GM12872 (cell line): Measurements from ENCODE around the gene ATXN1.

ENCODE experiments used
- TF ChIP-seq, protein P1 (sequence below): IDR thresholded peaks from 3 replicates; pipeline ENCODE4 v1.5.1; 2011; ENCODE audit warnings: low read depth, mild to moderate bottlenecking, low read length, moderate library complexity; ENCODE audit not compliant: insufficient read depth

ATXN1 gene

DNA sequence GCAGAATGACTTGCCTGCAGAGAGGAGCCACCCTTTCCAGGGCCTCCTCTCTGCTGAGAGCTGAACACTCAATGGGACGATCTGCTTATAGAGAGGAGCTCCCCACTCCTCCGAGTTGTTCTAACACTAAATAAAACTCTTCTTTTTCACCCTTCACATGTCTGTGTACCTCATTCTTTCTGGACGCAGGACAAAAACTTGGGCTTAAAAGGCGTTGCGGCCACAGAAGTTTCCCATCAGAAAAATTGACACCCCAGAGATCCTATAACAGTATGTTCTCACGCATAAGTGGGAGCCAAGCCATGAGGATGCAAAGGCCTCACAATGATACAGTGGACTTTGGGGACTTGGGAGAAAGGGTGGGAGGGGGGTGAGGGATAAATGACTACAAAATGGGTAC is 401.7 kb downstream of the ATXN1 start:
- TF ChIP-seq, protein P1, sequence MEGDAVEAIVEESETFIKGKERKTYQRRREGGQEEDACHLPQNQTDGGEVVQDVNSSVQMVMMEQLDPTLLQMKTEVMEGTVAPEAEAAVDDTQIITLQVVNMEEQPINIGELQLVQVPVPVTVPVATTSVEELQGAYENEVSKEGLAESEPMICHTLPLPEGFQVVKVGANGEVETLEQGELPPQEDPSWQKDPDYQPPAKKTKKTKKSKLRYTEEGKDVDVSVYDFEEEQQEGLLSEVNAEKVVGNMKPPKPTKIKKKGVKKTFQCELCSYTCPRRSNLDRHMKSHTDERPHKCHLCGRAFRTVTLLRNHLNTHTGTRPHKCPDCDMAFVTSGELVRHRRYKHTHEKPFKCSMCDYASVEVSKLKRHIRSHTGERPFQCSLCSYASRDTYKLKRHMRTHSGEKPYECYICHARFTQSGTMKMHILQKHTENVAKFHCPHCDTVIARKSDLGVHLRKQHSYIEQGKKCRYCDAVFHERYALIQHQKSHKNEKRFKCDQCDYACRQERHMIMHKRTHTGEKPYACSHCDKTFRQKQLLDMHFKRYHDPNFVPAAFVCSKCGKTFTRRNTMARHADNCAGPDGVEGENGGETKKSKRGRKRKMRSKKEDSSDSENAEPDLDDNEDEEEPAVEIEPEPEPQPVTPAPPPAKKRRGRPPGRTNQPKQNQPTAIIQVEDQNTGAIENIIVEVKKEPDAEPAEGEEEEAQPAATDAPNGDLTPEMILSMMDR: no peak

DNA sequence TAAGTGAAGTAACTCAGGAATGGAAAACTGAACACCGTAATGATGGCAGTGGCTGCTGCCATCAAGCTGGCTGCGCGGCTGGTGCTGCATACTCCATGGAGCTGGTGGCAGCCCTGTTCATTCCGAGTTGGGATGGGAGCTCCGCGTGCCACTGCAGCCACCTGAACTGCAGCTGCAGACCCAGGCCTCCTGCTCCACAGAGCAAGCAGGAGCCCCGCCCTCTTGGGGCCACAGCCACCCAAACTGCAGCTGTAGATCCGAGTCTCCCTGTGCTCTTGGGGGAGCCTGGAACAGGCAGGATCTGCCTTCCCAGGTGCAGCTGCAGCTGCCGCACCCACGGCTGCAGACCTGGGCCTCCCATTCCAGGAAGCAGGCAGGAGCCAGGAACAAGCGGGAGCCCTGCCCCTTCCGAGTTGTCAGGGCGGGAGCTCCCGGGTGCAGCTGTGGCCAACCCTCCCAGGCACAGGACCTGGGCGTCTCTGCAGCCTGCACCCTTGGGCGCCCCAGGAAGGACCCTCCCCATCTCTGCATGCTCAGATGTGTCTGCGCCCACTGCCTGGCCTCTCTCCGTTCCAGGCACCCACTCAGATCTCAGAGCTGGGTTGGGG is 402.6 kb downstream of the ATXN1 start:
- TF ChIP-seq, protein P1: no peak

DNA sequence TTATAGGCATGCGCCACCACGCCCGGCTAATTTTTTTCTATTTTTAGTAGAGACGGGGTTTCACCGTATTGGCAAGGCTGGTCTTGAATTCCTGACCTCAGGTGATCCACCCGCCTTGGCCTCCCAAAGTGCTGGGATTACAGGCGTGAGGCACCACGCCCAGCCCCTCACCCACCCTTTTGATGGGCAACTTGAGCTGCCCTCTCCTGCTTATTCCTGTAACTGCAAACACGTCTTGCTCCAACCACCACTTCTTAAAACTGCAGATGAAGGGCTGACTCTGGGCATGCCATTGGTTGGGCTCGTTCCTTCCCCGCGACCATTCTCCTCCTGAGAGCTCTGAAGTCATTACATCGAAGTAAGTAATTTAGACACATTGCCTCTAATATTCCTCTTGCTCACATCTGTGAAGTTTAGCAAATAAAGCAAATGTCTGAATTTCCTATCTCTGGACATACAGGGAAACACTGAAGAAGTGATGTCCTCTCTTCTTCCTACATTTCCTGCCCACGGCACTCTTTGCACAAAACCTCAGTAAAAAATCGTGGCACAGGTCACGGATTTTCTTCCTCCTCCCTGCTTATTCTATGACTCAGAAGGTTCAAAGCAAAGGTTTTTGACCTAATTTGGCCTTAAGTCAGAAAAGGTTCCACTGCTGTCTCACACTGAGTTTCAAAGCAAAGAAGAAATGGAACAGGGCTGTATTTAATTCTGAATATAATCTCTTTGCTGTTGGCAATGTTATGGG is 405.4 kb downstream of the ATXN1 start:
- TF ChIP-seq, protein P1: no peak

DNA sequence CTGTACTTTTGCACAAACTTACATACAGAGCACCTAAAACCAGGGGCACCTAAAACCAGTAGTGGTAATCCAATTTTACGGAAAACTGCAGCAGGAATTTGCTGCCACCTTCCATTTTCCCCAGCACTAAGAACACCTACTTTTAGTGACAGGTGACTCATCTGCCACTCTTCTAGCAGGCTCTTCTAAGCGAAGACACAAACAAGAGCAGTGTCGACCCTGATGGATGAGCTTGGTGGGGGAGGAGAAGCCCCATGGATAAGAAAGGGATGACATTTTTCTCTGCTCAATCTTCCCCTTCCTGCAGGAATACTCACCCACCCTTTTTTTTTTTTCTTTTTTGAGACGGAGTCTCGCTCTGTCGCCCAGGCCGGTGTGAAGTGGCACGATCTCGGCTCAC is 406.0 kb downstream of the ATXN1 start:
- TF ChIP-seq, protein P1: no peak

DNA sequence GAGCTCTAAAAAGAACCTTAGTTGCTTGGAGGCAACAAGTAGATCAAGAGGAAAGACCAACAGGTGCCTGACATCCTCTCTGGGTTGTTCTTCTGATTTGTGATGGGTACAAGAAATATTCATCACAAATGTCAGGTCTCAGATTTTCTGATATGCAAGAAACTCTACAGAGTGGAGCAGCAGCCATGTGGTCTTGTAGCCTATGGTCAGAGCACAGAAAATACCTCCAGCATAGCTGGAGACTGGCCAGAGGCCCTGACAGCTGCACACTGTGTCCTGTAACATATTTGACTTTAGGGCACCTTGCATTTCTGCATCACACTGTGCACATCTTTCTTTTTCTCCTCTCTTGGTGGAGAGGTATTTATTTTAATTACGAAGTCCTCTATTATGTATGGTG is 406.6 kb downstream of the ATXN1 start:
- TF ChIP-seq, protein P1: no peak

DNA sequence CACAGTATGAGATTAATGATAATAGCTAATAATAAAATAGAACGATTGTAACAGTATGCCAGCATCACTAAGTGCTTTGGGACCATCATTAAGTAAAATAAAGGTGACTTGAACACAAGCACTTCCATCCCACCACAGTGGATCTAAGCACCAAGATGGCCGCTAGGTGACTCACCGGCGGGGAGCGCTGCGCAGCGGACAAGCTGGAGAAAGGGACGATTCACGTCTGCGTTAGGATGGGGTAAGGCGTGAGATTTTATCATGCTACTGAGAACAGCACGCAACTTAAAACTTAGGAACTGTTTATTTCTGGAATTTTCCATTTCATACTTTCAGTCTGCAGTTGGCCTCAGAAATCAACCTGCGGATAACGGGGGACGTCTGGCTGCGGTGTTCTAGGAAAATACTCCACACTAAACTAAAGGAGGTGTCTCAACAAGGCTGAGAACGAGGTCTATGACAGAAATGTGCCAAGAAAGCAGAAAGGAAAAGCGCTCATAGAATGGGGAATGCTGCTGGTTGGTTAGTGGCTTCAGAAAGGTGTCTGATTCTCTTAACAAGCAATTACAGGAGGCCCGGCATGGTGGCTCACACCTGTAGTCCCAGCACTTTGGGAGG is 408.3 kb downstream of the ATXN1 start:
- TF ChIP-seq, protein P1: no peak

DNA sequence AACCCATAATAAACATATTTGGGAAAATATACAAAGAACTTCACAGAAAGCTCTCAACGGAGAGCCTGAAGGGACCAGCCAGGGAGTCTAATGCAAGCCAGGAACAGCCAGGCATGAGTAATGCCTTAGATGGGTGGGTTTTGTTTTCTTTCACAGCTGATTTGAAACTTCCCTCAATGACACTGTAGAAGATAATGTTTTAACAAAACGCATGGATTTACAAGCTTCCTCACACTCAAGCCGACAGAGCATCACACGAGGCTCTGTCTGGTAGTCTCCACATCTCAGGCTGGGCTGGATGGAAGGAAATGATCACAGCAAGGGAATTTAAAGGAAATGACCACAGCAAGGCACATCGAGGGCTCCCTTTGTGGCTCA is 409.0 kb downstream of the ATXN1 start:
- TF ChIP-seq, protein P1: no peak
